GM21529 (cell line): ENCODE data around the gene OR52H1.

Source experiments
- ATAC-seq: cut with Tn5 transposase; IDR thresholded peaks from one replicate; pipeline ENCODE4 v1.9.1; 2021; ENCODE audit not compliant: unreplicated experiment

OR52H1 gene

DNA sequence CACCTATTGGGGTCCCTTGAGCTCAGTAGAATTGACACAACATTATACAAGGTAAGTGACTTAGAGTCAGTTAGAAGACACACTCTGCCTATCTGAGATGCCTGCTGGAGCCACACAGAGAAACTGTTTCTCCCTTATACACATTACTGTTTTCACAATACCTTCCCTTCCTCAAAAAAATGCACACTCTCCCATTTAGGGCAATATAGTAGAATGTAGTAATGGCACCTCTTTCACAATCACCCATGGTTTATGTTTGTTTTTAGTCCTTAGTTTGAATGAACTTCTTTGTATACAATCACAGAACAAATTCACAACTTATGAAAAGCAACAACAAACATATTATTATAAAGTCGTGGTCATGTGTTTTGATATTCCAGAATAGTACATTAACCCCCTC lies 14.3 kb downstream of the OR52H1 start:
- no peak for ATAC-seq

DNA sequence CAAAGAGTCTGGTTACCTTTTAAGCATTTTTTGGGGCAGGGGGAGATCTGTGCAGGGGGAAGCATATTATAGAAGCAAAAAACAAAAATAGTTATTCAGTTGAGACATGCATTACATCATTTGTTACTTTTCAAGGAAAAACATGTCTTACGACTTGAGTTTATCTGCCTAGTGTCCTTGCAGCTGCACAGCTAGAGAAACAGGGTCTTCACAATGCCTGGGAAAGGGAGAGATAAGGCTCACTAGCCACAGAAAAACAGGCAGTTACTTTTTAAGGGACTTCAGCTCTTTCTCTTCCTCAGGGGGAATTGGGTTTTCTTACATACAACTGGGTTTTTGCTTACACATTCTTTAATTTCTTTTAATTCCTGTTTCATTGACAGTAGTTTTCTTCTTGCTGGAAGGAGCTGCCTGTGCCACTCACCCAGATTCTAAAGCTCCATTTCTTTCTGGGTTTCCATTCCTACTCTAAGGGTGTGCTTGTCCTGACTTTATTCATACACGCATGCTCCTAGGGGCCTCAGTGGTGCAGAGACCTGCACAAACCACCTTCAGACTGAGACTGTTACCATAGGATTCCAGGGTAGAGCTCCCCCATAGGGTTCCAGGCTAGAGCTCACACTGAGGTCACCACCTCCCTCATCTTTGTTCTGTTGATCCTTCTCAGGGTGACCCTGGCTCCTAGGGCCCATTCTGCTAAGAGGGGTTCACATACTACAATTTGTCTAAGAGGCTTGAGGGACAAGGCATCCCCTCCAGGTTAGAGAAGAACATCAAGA lies 17.1 kb downstream of the OR52H1 start:
- ATAC-seq, result no peak

- ATAC-seq, result no peak
Observed at GRCh38 chr11:5528495-5528894, 19.8 kb downstream of the OR52H1 start.

DNA sequence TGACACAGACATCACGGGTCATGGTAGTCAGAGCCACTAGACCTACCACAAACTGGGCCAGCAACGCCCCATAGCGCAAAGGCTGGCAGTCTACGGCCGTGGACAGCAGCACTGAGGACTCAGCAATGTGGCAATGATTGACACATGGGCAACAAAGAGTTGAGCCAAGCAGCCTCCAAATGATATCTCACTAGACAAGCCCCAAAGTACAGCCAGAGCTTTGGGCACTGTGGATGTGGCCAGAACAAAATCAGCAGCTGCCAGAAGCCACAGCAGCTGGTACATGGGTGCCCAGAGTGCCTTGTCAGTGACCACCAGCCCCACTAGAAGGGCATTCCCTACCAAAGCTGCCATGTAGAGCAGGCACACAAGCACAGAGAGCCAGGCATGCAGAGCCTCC lies 20.6 kb downstream of the OR52H1 start:
- ATAC-seq, result no peak

DNA sequence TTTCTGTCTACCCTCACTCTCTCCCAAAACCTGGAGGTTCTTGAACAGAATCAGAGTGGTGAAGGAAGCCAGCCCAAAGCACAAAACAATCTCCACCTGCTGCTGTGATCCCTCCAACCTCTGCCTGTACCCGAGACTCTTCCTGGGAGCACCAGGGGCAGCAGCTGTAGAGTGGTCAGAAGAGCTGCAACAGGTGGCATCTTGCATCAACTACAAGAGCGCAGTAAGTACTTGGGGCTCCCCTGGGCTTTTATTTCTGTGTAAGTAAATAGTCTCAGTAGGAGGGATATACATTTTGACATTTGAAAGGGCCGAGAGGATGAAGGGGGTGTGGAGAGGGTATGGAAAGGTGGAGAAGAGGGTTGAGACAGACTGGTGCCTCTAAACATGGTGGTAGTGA lies 23.6 kb downstream of the OR52H1 start:
- no peak for ATAC-seq

- ATAC-seq, result no peak
Observed at GRCh38 chr11:5522308-5522707, 26.0 kb downstream of the OR52H1 start.

GRCh38 chr11:5521540-5521939 lies 26.8 kb downstream of the OR52H1 start:
- no peak for ATAC-seq

DNA sequence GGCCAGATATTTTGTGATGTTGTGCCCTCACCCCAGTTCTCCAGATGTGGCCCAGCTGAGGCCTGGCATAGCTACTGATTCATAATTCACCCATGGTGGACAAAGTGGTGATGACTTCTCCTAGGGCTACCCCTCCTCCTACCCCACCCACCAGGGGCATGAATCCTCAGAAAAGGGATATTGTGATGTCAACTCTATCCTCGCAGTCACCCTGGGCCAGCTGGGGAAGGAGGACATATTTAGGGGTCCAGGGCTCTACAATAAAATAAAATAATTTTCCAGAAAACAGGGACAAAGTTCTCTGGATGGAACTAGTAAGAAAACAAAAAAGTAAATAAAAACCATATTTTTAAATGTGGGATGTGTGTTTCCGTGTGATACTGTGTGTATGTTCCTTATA lies 31.7 kb downstream of the OR52H1 start, which contains the start of gene UBQLNL:
UBQLNL (minus strand) TSS at position 101 of the 400 bp plus-strand sequence. CDS start 258 bp downstream, outside the sequence.
- ATAC-seq, result no peak

GRCh38 chr11:5514841-5515240 lies 33.5 kb downstream of the OR52H1 start:
- no peak for ATAC-seq

DNA sequence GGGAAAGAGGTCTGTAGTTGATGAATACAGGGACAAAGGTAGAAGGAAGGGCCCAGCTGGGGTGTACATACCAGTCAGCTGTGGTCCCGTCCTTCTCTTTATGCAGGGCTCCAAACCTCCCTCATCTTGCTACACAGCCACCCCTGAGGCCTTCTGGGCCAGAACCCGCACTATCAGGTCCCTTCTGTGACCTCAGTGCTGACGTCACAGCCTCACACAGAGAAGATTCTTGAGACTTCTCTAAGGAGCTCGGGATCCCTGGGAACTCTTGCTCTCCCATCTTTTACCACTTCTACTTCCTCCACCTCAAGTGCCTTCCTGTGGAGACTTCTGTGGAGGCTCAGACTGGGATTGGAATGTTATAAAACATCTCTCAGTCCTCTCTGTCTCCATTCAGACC lies 38.5 kb downstream of the OR52H1 start, which contains the start of gene UBQLN3:
UBQLN3 (minus strand) TSS at position 155 of the 400 bp plus-strand sequence. CDS start 399 bp downstream, outside the sequence.
- ATAC-seq, result no peak

DNA sequence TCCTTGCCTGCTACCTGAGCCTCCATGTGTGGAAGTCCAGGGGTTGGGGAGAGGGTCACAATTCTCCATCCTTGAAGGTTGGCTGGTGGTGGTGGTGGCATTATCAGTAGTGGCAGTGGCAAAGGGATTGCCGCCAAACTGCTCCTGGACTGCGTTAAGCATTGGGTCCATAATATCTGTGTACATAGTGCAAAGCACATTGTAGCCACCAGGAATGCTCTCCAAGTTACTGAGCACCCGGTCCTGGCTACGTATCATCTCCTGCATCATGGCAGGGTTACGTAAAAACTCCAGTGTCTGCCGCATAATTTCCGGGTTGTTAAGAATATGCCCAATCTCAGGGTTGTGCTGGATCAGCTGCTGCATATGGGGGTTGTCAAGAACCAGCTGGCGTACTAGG lies 39.7 kb downstream of the OR52H1 start:
- no peak for ATAC-seq

DNA sequence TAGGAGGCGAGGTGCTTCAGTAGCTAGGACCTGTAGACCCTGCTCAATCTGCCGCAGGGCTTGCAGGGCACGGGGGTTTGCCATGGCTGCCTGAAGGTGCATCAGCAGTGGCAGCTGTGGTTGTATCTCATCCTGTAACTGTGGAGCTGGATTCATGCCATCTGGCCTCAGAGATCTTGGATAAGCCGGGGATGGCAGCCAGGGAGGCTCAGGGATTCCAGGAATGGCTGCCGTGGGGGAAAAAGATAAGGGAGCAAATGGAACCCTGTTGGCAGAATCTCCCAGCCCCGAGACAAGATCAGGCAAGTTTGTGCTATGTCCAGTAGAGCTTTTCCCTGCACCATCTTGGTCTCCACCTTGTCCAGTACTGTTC lies 40.4 kb downstream of the OR52H1 start:
- ATAC-seq, result no peak

GRCh38 chr11:5507177-5507932 lies 41.0 kb downstream of the OR52H1 start:
- no peak for ATAC-seq

DNA sequence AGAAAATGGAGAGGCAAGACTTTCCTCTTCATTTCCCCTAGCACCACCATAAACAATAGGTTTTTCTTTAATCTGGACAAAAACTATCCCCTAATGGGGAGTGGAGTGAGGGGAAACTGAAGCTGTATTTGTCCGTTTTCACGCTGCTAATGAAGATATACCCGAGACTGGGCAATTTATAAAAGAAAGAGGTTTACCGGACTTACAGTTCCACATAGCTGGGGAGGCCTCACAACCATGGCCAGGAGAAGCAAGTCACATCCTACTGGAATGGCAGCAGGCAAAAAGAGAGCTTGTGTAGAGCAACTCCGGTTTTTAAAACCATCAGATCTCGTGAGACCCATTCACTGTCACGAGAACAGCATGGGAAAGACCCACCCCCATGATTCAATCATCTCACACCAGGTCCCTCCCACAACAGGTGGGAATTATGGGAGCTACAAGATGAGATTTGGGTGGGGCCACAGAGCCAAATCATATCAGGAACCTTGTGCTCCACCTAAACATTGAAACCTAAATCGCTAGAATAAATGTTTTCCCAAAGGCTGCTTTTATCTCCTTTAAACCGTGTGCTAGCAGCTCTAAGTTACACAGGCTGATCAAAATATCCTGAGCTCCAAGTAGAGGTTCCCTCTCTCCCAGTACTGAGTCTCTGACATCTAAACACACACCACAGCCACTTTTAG lies 42.8 kb downstream of the OR52H1 start:
- ATAC-seq, result no peak

DNA sequence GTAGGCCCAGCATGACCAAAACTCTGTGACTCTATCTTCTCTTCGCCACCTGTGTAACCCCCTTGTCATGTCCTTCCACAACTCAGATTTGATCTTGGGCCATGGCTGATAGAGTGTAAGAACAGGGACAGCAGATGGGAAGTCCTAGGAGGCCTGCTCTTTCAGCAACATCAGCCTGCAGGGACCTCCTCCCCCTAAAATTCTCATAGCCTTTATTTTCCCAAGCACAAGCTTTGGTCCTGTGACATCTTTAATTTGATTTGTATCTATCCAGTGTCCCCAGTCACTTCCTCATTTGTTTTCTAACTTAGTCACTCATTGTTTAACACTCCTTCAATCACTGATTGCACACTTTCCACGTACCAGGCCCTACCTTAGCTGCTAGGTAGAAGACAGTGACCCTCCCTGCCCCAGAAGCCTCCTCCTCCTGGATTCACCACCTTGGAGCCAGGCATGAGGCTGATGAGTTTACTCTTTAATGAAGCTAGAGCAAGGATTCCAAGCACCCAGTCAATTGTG lies 43.9 kb downstream of the OR52H1 start:
- no peak for ATAC-seq

GRCh38 chr11:5500393-5500801 lies 47.9 kb downstream of the OR52H1 start:
- no peak for ATAC-seq

DNA sequence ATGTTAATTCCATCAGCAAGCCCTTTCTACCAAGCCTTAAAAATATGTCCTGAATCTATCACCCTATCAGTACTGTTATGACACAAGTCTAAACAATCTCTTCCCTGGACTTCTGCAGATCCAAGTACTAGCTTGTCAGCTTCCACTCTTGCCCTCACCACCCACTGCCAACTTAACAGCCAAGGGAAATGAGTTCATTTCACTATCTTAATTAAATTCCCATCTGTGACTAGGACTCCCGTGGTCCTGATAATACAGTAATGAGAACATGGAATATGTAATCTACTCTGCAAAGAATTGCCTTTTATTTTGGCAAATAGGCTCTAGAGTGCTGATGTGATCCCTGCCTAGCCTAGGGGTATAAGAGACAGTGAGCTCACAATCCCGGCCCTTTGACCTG lies 48.7 kb downstream of the OR52H1 start:
- no peak for ATAC-seq
